Ishikawa (cell line): Measurements from ENCODE around the gene SNX1.

ENCODE experiments used
- FOXM1 ChIP-seq: IDR thresholded peaks from 2 replicates; pipeline ENCODE4 v1.6.1; 2012; ENCODE audit warnings: low read depth, borderline replicate concordance
- NFIC ChIP-seq: IDR thresholded peaks from 2 replicates; pipeline ENCODE4 v1.6.1; 2012
- ZBTB7A ChIP-seq: IDR thresholded peaks from 2 replicates; pipeline ENCODE4 v1.6.1; 2012; ENCODE audit warnings: low read depth

GRCh38 chr15:64133623-64134344 is 38.0 kb downstream of the SNX1 start:
- no peak for TF ChIP-seq NFIC
- TF ChIP-seq ZBTB7A: no peak
- TF ChIP-seq FOXM1: no peak
